NB4 (cell line): ENCODE results near the gene PNCK.
A peak's percentile ranks its signal among the peaks of the same experiment; 100 is the strongest.
"Not testable (repeated sequence)": the region's sequence is repeated elsewhere in the genome, so short reads cannot be mapped to it uniquely, and the experiment has no call there.

Experiments
- DNase-seq: peaks from one replicate; pipeline ENCODE4 v3.0.0; 2010; ENCODE audit warnings: low read depth
- H3K4me3 ChIP-seq: one replicate; pipeline ENCODE4 v1.5.1; 2011; ENCODE audit warnings: mild to moderate bottlenecking, low read depth, low read length, moderate library complexity
- CTCF ChIP-seq: IDR thresholded peaks from one replicate; pipeline ENCODE4 v1.5.1; 2012; ENCODE audit warnings: low read depth, low read length
- MAX ChIP-seq: IDR thresholded peaks from 2 replicates; pipeline ENCODE4 v1.6.1; 2011; ENCODE audit warnings: low read depth, low read length
- MYC ChIP-seq: IDR thresholded peaks from 2 replicates; pipeline ENCODE4 v1.6.1; 2011; ENCODE audit warnings: low read depth, low read length
- POLR2A ChIP-seq: IDR thresholded peaks from 2 replicates; pipeline ENCODE4 v1.6.1; 2011; ENCODE audit warnings: mild to moderate bottlenecking; ENCODE audit not compliant: insufficient read length; ENCODE audit errors: extremely low read depth

The PNCK gene

GRCh38 chrX:153687121-153688039 lies 13.8 kb upstream of the PNCK start, which contains the start of gene SLC6A8:
TSS of gene SLC6A8 (plus strand) at chrX:153687926. CDS start at chrX:153688575, 649 bp downstream.
- no peak within 1 kb of the TSS for H3K4me3 ChIP-seq
- TF ChIP-seq CTCF: peak; percentile 11
- TF ChIP-seq POLR2A: no peak
- peak; percentile 56 for DNase-seq

- H3K4me3 ChIP-seq: no peak overlapping the region
- TF ChIP-seq POLR2A (no peak), MYC (no peak), MAX (no peak), CTCF (no peak)
- no peak for DNase-seq
Observed at GRCh38 chrX:153686711-153687110, 13.1 kb upstream of the PNCK start.

GRCh38 chrX:153685751-153686696 lies 12.4 kb upstream of the PNCK start:
- DNase-seq: peak; percentile 67
- no peak overlapping the region for H3K4me3 ChIP-seq
- TF ChIP-seq MYC (no peak), CTCF (no peak), POLR2A (no peak), MAX (no peak)

GRCh38 chrX:153685156-153685536 lies 11.5 kb upstream of the PNCK start:
- no peak overlapping the region for H3K4me3 ChIP-seq
- TF ChIP-seq CTCF (no peak), POLR2A (no peak), MAX (no peak), MYC (no peak)
- no peak for DNase-seq

GRCh38 chrX:153684467-153685155 lies 11.0 kb upstream of the PNCK start:
- no peak for DNase-seq
- TF ChIP-seq CTCF (no peak), MAX (no peak), MYC (no peak), POLR2A (no peak)
- H3K4me3 ChIP-seq: no peak overlapping the region

- H3K4me3 ChIP-seq, DNase-seq: not testable (repeated sequence)
Observed at GRCh38 chrX:153683486-153683885, 9.9 kb upstream of the PNCK start.
